22Rv1 (cell line): ENCODE data around the gene RNF144B.

Source experiments
- ZFX ChIP-seq: fragments of 450-650 bp; IDR thresholded peaks from 2 replicates; pipeline ENCODE4 v1.6.1; 2017; ENCODE audit warnings: antibody characterized with exemption, borderline replicate concordance
- TF ChIP-seq, protein P1 (sequence below): fragments of 450-650 bp; IDR thresholded peaks from 2 replicates; pipeline ENCODE4 v1.5.1; 2017; ENCODE audit warnings: mild to moderate bottlenecking

DNA sequence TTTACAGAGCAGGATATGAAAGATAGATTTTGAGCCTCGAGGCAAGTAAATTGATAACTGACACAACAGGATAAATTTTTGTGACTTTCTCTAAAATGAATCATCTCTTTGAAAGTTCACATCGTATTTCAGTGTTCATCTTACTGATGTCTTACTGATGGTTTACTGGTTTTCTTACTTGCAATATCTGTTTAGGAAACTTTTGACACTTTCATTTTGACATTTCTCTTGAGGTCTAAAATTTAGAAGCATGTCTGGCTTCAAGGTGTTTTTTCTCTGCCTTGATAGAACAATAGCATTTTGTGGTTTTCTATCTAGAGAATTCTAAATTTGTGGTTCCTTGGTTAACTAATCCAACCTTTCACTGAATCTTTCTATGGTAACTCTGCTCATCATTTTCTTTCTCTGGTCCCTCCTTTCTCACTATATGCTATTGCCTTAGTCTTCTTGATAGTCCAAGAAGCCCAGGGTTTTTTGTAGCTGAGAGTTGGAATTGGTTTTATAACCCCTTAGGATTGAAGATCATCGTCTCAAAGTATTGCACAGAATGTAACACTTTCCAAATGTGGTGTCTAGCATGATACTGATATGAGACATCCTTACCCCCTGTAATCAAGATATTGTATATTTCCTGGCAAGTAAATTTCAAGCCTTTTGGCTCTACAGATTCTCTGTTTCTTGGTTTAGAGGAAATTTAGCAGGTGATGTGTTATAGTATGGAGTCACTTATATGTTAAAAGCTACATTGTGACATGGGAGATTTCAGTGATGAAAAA is 98.7 kb downstream of the RNF144B start:
- TF ChIP-seq, protein P1, sequence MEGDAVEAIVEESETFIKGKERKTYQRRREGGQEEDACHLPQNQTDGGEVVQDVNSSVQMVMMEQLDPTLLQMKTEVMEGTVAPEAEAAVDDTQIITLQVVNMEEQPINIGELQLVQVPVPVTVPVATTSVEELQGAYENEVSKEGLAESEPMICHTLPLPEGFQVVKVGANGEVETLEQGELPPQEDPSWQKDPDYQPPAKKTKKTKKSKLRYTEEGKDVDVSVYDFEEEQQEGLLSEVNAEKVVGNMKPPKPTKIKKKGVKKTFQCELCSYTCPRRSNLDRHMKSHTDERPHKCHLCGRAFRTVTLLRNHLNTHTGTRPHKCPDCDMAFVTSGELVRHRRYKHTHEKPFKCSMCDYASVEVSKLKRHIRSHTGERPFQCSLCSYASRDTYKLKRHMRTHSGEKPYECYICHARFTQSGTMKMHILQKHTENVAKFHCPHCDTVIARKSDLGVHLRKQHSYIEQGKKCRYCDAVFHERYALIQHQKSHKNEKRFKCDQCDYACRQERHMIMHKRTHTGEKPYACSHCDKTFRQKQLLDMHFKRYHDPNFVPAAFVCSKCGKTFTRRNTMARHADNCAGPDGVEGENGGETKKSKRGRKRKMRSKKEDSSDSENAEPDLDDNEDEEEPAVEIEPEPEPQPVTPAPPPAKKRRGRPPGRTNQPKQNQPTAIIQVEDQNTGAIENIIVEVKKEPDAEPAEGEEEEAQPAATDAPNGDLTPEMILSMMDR = no peak
- TF ChIP-seq ZFX = no peak
